CD14-positive monocyte (primary cell): ENCODE measurements around the gene SLC35A5. TPM values are rescaled to one million over a fixed set of nuclear protein-coding genes. Genes with fewer than 3 reads are reported as not detected.
"Not testable (repeated sequence)": the region's sequence is repeated elsewhere in the genome, so short reads cannot be mapped to it uniquely, and the experiment has no call there.

ENCODE experiments used
- DNase-seq, 3 donors: peaks; one replicate each; pipeline ENCODE4 v3.0.0-alpha.2; 2011 to 2022
- H2AFZ ChIP-seq: 2 replicates; pipeline ENCODE4 v1.6.0; 2012; ENCODE audit warnings: mild to moderate bottlenecking, low read depth, low read length, inconsistent platforms; ENCODE audit not compliant: insufficient read depth, poor library complexity, severe bottlenecking
- H3K27ac ChIP-seq, 2 donors: 1 replicate in 1 of 2; 2 replicates in 1 of 2; pipeline ENCODE4 v1.5.1; 2012 to 2013; ENCODE audit warnings: low read length in 2 of 2, control low read depth in 1 of 2, inconsistent platforms in 1 of 2, low read depth in 1 of 2, mild to moderate bottlenecking in 1 of 2
- H3K27me3 ChIP-seq, 2 donors: one replicate each; pipeline versions ENCODE4 v1.6.0 to v1.6.1; 2011 to 2013; ENCODE audit warnings: low read length in 2 of 2; ENCODE audit not compliant: control insufficient read depth in 2 of 2, insufficient read depth in 2 of 2
- H3K36me3 ChIP-seq, 2 donors: replicated peaks in 1 of 2; 1 replicate in 1 of 2; 2 replicates in 1 of 2; pipeline versions ENCODE4 v1.5.1 to v1.6.1; 2012 to 2013; ENCODE audit warnings: low read length in 2 of 2, control low read depth in 1 of 2, inconsistent platforms in 1 of 2, mild to moderate bottlenecking in 1 of 2; ENCODE audit not compliant: insufficient read depth in 2 of 2, control insufficient read depth in 1 of 2
- H3K4me1 ChIP-seq, 2 donors: 1 replicate in 1 of 2; 2 replicates in 1 of 2; pipeline versions ENCODE4 v1.5.1 to v1.6.1; 2012 to 2013; ENCODE audit warnings: low read length in 2 of 2, control low read depth in 1 of 2, inconsistent platforms in 1 of 2, mild to moderate bottlenecking in 1 of 2, moderate library complexity in 1 of 2; ENCODE audit not compliant: insufficient read depth in 2 of 2, control insufficient read depth in 1 of 2
- H3K4me2 ChIP-seq: replicated peaks from 2 replicates; pipeline ENCODE3; 2012; ENCODE audit warnings: low read length, moderate library complexity, mild to moderate bottlenecking; ENCODE audit not compliant: poor library complexity, severe bottlenecking; ENCODE audit errors: extremely low read depth
- H3K4me3 ChIP-seq, 3 experiments: fragments of 200-600 bp in 1 of 3; sonication (generic) in 1 of 3; replicated peaks in 1 of 3; 1 replicate in 2 of 3; 2 replicates in 1 of 3; pipeline ENCODE4 v1.5.1; 2011 to 2013; ENCODE audit warnings: low read length in 3 of 3, mild to moderate bottlenecking in 3 of 3, control low read depth in 2 of 3, low read depth in 2 of 3, inconsistent platforms in 1 of 3, moderate library complexity in 1 of 3
- H3K79me2 ChIP-seq: 2 replicates; pipeline ENCODE4 v1.6.0; 2012; ENCODE audit warnings: mild to moderate bottlenecking, control low read depth, inconsistent platforms, low read length, moderate library complexity; ENCODE audit not compliant: insufficient read depth
- H3K9ac ChIP-seq: 2 replicates; pipeline ENCODE4 v1.6.0; 2017; ENCODE audit warnings: low read length, mild to moderate bottlenecking; ENCODE audit not compliant: insufficient read depth, poor library complexity, severe bottlenecking
- H3K9me3 ChIP-seq, 2 donors: replicated peaks in 1 of 2; 1 replicate in 1 of 2; 2 replicates in 1 of 2; pipeline versions ENCODE4 v1.5.1 to v1.6.1; 2012 to 2013; ENCODE audit warnings: low read length in 2 of 2, control low read depth in 1 of 2; ENCODE audit not compliant: control insufficient read depth in 1 of 2, insufficient read depth in 1 of 2
- H4K20me1 ChIP-seq: 2 replicates; pipeline ENCODE4 v1.6.0; 2012; ENCODE audit warnings: mild to moderate bottlenecking, low read length, control low read depth, moderate library complexity; ENCODE audit not compliant: insufficient read depth
- H3K27ac Mint-ChIP-seq, 7 donors: one replicate each; pipeline ENCODE4 v1.8.0; 2020; ENCODE audit warnings: mild to moderate bottlenecking in 7 of 7, mixed read lengths in 7 of 7, moderate library complexity in 6 of 7, inconsistent platforms in 2 of 7
- H3K27me3 Mint-ChIP-seq, 3 donors: one replicate each; pipeline ENCODE4 v1.8.0; 2021 to 2022; ENCODE audit warnings: low read depth in 3 of 3, mild to moderate bottlenecking in 3 of 3, mixed read lengths in 3 of 3, moderate library complexity in 3 of 3, inconsistent platforms in 1 of 3
- H3K36me3 Mint-ChIP-seq, 2 donors: one replicate each; pipeline ENCODE4 v1.8.0; 2020; ENCODE audit warnings: mixed read lengths in 2 of 2, inconsistent platforms in 1 of 2, mild to moderate bottlenecking in 1 of 2
- H3K4me1 Mint-ChIP-seq: one replicate; pipeline ENCODE4 v1.8.0; 2020; ENCODE audit warnings: mild to moderate bottlenecking, mixed read lengths
- H3K4me3 Mint-ChIP-seq, 2 donors: one replicate each; pipeline ENCODE4 v1.8.0; 2020; ENCODE audit warnings: mild to moderate bottlenecking in 2 of 2, mixed read lengths in 2 of 2, moderate library complexity in 1 of 2
- H3K9me3 Mint-ChIP-seq, 7 donors: one replicate each; pipeline ENCODE4 v1.8.0; 2020 to 2022; ENCODE audit warnings: mixed read lengths in 7 of 7, mild to moderate bottlenecking in 6 of 7, moderate library complexity in 6 of 7, inconsistent platforms in 2 of 7
- CTCF ChIP-seq: fragments of 200-600 bp; IDR thresholded peaks from one replicate; pipeline ENCODE4 v1.8.0; 2022; ENCODE audit warnings: antibody characterized with exemption, mild to moderate bottlenecking
- WGBS: methylation state at CpG from one replicate; pipeline ENCODE4 v1.1.5; 2013; ENCODE audit warnings: missing lambda C conversion rate; ENCODE audit not compliant: insufficient coverage; 5-methylcytosine and 5-hydroxymethylcytosine counted together
- intact Hi-C, 2 donors: fragments of 100-400 bp; cut with micrococcal nuclease; formaldehyde crosslinking; loops; one replicate each; pipeline versions ENCODE4 v1.15.0 to v1.15.1; 2023
- polyA plus RNA-seq, 3 donors: library from polyadenylated mRNA; depleted of rRNA in 1 of 3; unstranded in 2 of 3; stranded (reverse) in 1 of 3; fragments of 300-500 nt in 2 of 3; fragments of >200 nt in 1 of 3; fragmentation: Illumina TruSeq in 2 of 3; gene quantifications; 1 replicate in 2 of 3; 2 replicates in 1 of 3; pipeline ENCODE4 v1.2.3, GENCODE V29; 2012 to 2021

Gene SLC35A5
- polyA plus RNA-seq, 3 donors: 16.8 to 74.1 (median 61.3) TPM

GRCh38 chr3:112560721-112561483, 943 bp upstream of the SLC35A5 start:
- H3K9me3 Mint-ChIP-seq: no peaks in the 10 kb centered on the region
- H3K4me3 Mint-ChIP-seq: peak overlapping the region; percentile 95 to 97
- Histone ChIP-seq H3K27me3 (no peaks in the 10 kb centered on the region), H3K9ac (peak overlapping the region; percentile 89), H3K4me3 (peak overlapping the region; percentile 58 to 99 (median 94)), H3K27ac (peak overlapping the region; percentile 98 to 99), H3K9me3 (no peaks in the 10 kb centered on the region), H3K79me2 (peaks cover 85% of the 10 kb centered on the region), H3K36me3 (peaks cover 8 to 16% of the 10 kb centered on the region in 2 donors), H3K4me2 (peak overlapping the region; percentile 88), H2AFZ (peak overlapping the region; percentile 86), H3K4me1 (peaks cover 42 to 51% of the 10 kb centered on the region in 2 donors), H4K20me1 (no peaks in the 10 kb centered on the region)
- DNase-seq: peak; percentile 47 to 76 (median 63)
- intact Hi-C loops: no loop called here
- peak overlapping the region; percentile 98 to 100 (median 99) for H3K27ac Mint-ChIP-seq
- 0% methylated on average over 22 of the region's 29 CpGs for WGBS
- no peaks in the 10 kb centered on the region for H3K27me3 Mint-ChIP-seq
- peaks cover 50% of the 10 kb centered on the region for H3K4me1 Mint-ChIP-seq
- no peak for TF ChIP-seq CTCF
- peaks cover 23 to 31% of the 10 kb centered on the region in 2 donors for H3K36me3 Mint-ChIP-seq

- peaks cover 47% of the 10 kb centered on the region for H3K4me1 Mint-ChIP-seq
- peaks cover 84% of the 10 kb centered on the region for H3K79me2 ChIP-seq
- H3K9me3 ChIP-seq: no peaks in the 10 kb centered on the region
- intact Hi-C loops: no loop called here
- peaks cover 8 to 21% of the 10 kb centered on the region in 2 donors for H3K36me3 ChIP-seq
- peak overlapping the region; percentile 89 for H3K9ac ChIP-seq
- H3K36me3 Mint-ChIP-seq: peaks cover 26 to 36% of the 10 kb centered on the region in 2 donors
- H3K4me3 ChIP-seq: peak overlapping the region; percentile 58 to 99 (median 94)
- no peaks in the 10 kb centered on the region for H3K27me3 ChIP-seq
- no peak for TF ChIP-seq CTCF
- peak overlapping the region; percentile 98 to 100 (median 99) for H3K27ac Mint-ChIP-seq
- WGBS: 1% methylated on average over 27 of the region's 29 CpGs
- DNase-seq: no peak
- H3K4me1 ChIP-seq: peaks cover 42 to 47% of the 10 kb centered on the region in 2 donors
- H3K27ac ChIP-seq: peak overlapping the region; percentile 98 to 99
- peak overlapping the region; percentile 86 for H2AFZ ChIP-seq
- H4K20me1 ChIP-seq: no peaks in the 10 kb centered on the region
- no peaks in the 10 kb centered on the region for H3K27me3 Mint-ChIP-seq
- no peaks in the 10 kb centered on the region for H3K9me3 Mint-ChIP-seq
- H3K4me3 Mint-ChIP-seq: peak overlapping the region; percentile 95 to 97
- peak overlapping the region; percentile 88 for H3K4me2 ChIP-seq
Observed at GRCh38 chr3:112561484-112561733, 436 bp upstream of the SLC35A5 start.

GRCh38 chr3:112564247-112564939, 2.5 kb downstream of the SLC35A5 start:
- peaks cover 25 to 30% of the 10 kb centered on the region in 2 donors for H3K4me1 ChIP-seq
- H3K9me3 Mint-ChIP-seq, H3K4me2 ChIP-seq, H3K4me3 ChIP-seq, H3K27me3 Mint-ChIP-seq, H3K27me3 ChIP-seq, H3K9me3 ChIP-seq, H2AFZ ChIP-seq, intact Hi-C loops, H3K4me3 Mint-ChIP-seq, H3K9ac ChIP-seq, H3K27ac ChIP-seq, DNase-seq, H4K20me1 ChIP-seq: not testable (repeated sequence)
- peaks cover 6 to 45% of the 10 kb centered on the region in 2 donors for H3K36me3 ChIP-seq
- Mint-ChIP-seq H3K36me3 (peaks cover 28 to 37% of the 10 kb centered on the region in 2 donors), H3K4me1 (peaks cover 35% of the 10 kb centered on the region), H3K27ac (peak overlapping the region in 1 of 7 donors; percentile 77)
- peaks cover 62% of the 10 kb centered on the region for H3K79me2 ChIP-seq
- WGBS: no CpG with 5 or more reads among the region's 15 CpGs
